NB4 (cell line): Measurements from ENCODE around the gene FAM9C.

Experiments used
- CTCF ChIP-seq: IDR thresholded peaks from one replicate; pipeline ENCODE4 v1.5.1; 2012; ENCODE audit warnings: low read depth, low read length
- MYC ChIP-seq: IDR thresholded peaks from 2 replicates; pipeline ENCODE4 v1.6.1; 2011; ENCODE audit warnings: low read depth, low read length
- POLR2A ChIP-seq: IDR thresholded peaks from 2 replicates; pipeline ENCODE4 v1.6.1; 2011; ENCODE audit warnings: mild to moderate bottlenecking; ENCODE audit not compliant: insufficient read length; ENCODE audit errors: extremely low read depth
- TF ChIP-seq, protein P1 (sequence below): IDR thresholded peaks from 2 replicates; pipeline ENCODE4 v1.6.1; 2011; ENCODE audit warnings: low read depth, low read length

DNA sequence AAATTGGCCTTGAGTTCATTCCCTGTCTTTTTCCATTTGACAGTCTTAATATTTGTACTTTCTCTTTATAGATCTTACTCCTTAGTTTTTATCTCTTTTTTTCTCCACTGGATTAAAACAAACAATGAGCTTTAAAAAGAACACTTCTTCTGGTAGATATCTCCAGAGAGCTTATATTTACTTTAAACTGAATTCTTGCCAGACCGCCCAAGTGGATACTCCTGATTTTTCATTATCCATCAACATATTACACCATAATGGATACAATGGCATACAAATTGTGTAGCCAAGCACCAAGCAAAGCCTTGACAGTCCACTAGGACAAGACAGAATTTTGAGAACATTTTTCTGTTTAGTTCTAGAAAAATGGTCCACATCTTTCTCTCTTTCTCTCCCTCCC is 50.6 kb downstream of the FAM9C start:
- TF ChIP-seq POLR2A: no peak
- TF ChIP-seq CTCF: no peak
- TF ChIP-seq, protein P1, sequence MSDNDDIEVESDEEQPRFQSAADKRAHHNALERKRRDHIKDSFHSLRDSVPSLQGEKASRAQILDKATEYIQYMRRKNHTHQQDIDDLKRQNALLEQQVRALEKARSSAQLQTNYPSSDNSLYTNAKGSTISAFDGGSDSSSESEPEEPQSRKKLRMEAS: no peak
- no peak for TF ChIP-seq MYC
